HG03025 (cell line): ENCODE results near the gene TANC2.

Experiments
- ATAC-seq: cut with Tn5 transposase; IDR thresholded peaks from one replicate; pipeline ENCODE4 v1.9.1; 2021; ENCODE audit warnings: mild to moderate bottlenecking, moderate library complexity; ENCODE audit not compliant: unreplicated experiment, low FRiP score

Gene TANC2

DNA sequence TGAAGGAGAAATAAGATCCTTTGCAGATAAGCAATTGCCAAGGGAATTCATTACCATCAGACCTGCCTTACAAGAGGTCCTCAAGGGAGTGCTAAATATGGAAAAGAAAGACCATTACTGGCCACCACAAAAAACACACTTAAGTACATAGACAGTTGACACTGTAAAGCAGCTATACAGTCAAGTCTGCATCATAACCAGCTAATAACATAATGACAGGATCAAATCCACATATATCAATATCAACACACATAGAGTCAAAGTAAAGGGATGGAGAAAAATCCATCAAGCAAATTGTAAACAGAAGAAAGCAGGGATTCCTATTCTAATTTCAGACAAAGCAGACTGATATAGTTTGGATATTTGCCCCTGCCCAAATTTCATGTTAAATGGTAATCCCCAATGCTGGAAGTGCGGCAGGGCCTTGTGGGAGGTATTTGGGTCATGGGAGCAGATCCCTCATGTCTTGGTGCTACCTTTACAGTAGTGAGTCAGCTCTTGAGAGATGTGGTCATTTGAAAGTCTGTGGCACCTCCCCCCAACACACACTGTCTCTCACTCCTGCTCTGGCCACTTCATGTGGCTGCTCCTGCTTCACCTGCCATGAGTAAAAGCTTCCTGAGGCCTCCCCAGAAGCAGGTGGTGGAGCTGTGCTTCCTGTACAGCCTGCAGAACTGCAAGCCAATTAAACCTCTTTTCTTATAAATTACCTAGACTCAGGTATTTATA lies 32.8 kb downstream of the TANC2 start:
- ATAC-seq = no peak

DNA sequence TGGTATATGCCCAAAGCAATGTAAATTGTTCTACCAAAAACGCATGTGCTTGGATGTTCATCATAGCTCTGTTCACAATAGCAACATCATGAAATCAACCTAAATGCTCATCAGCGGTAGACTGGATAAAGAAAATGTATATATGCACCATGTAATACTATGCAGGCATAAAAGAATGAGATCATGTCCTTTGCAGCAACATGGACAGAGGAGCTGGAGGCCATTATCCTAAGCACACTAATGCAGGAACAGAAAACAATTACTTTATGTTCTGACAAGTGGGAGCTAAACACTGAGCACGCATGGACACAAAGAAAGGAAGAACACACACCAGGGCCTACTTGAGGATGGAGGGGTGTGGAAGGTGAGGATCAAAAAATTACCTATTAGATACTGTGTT lies 33.7 kb downstream of the TANC2 start:
- no peak for ATAC-seq

DNA sequence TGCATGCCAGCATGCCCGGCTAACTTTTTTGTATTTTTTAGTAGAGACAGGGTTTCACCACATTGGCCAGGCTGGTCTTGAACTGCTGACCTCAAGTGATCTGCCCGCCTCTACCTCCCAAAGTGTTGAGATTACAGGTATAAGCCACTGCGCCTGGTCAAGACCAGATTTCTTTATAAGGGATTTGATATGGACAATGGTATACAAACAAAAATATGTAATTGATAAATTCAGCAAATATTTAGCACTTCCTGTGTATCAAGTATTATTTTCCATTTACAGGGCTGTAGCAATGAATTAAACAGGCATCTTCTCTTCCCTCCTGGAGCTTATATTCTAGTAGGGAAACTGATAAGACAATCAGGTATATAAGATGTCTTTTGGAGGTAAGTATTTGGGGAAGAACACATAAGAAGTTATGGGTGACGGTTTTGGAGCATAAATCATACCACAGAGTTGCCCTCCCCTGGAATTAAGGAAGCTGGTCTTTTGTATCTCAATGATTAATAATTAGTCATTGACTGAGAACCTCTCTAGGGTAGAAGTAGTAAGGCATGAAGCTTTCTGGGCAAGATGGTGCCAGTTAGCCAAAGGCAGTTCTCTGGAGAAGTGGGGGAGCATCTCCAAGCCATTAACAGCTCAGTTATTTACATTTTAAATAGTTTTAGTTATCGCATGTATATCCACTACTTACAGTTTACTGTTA lies 35.8 kb downstream of the TANC2 start:
- ATAC-seq = no peak

DNA sequence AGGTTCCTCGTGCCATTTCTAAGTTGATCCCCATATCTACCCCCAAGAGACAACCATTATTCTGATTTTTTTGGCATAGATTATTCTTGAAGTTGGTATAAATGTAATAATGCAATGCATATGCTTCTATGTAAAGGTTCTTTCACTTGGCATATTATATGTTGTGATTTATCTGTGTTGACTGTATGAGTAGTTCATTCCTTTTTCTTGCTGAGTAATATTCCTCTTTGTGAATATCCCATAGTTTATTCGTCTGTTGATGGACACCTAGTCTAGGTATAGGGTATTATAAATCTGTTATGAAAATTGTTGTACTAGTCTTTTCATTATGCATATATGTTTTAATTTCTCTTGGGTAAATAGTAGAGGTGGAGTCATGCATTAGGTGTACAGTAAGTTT lies 36.6 kb downstream of the TANC2 start:
- no peak for ATAC-seq

DNA sequence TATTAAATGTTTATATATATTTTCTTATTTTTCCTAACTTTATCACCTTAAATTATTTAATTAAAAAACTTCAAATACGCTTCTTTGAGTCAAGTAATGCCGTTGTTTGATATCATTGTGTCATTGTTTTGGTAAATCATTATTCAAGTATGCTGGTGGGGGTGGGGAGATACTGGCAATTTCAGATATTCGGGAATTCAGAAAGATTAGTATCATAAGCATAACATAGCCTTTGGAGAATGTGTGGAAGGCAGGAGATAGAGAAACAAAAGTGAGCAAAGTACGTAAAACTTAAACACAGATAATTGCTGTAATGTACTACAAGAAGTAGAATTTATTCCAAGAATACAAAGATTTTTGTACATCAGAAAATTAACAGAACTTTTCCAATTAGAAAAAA lies 49.8 kb downstream of the TANC2 start:
- ATAC-seq = no peak
